ENCODE measurements around the gene ATP1B3. TPM values are rescaled to one million over a fixed set of nuclear protein-coding genes. Genes with fewer than 3 reads are reported as not detected.
A peak's percentile ranks its signal among the peaks of the same experiment; 100 is the strongest.
"Not testable (repeated sequence)": the region's sequence is repeated elsewhere in the genome, so short reads cannot be mapped to it uniquely, and the experiment has no call there.

ATP1B3 gene
- total RNA-seq, 1 experiment from 2014 or later = 54.0 TPM

- DNase-seq (ENCODE audit: low read depth) = no peak
Observed at GRCh38 chr3:141941093-141941492, 64.7 kb downstream of the ATP1B3 start.

DNA sequence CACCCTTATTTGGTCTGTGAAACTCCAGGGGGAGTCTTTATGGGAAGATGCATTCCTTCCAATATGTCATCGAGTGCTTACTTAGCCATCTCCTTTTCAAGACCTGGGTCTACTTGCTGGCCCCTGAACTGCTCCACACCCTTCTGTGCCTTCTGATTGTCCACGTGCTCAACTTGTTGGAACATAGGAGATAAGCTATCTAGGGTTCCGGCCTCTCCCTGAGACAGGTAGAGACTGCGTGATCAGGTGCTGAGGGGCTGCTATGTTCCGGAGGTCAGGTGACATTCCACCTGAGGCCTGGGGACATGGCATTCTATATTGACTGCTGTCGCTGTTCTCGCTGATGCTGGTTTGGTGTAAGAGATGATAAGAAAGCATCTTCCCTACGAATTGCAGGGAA lies 65.6 kb downstream of the ATP1B3 start:
- no peak for DNase-seq (ENCODE audit: low read depth)

- peak; percentile 50 for DNase-seq (ENCODE audit: low read depth)
Observed at GRCh38 chr3:141945726-141946485, 69.5 kb downstream of the ATP1B3 start.

DNA sequence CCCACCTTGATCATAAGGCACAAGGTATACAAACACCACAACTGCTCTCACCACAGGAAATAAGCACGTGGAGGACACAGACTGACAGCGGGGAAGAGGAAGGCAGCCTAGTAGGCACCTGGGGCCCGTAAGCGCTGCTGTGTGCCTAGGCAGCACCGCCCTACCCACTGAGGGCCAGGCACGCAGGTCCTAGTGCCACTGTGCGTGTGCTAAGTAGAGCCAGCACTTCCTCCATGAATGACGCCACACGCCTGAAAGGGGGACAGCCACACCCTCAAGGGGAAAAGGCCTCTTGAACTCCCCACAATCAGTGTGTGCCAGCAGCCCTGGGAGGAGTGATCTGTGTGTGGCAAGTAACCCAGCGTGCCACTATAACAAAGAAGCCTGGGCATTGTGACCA lies 73.0 kb downstream of the ATP1B3 start:
- DNase-seq (ENCODE audit: low read depth) = no peak

DNA sequence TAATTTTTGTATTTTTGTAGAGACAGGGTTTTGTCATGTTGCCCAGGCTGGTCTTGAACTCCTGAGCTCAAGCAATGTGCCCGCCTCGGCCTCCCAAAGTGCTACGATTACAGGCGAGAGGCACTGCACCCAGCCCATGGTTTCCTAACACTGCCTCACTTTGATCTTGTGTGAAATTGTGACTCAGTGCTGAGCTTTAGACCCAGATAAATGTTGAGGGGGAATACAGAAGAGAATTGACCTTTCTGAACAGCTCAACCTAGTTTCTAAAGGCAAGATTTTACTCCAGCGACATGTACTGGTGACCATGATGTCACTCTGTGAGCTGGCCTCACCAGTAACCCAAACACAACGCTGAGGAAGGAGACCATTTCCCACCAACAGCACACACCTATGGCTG lies 73.5 kb downstream of the ATP1B3 start:
- no peak for DNase-seq (ENCODE audit: low read depth)

GRCh38 chr3:141950572-141951493 lies 74.4 kb downstream of the ATP1B3 start:
- DNase-seq (ENCODE audit: low read depth) = no peak

DNA sequence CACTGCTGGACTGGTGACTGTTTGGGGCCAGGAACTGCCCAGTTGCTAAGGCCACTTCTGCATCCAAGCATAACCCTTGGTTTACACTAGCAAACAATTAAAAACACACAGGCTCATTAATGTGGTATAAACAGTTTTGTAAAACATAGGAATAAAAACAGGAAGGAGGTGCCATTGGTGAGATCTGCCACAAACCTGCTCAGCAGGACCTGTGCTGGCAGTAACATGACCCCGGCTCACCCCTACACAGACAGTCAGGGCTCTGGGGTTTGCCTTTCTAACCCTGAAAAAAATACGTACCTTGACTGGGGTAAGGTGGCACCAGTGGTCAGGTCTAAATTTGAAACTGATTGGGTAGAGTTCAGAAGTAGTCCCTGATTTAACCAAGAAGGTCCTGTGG lies 76.2 kb downstream of the ATP1B3 start:
- DNase-seq (ENCODE audit: low read depth) = no peak

DNA sequence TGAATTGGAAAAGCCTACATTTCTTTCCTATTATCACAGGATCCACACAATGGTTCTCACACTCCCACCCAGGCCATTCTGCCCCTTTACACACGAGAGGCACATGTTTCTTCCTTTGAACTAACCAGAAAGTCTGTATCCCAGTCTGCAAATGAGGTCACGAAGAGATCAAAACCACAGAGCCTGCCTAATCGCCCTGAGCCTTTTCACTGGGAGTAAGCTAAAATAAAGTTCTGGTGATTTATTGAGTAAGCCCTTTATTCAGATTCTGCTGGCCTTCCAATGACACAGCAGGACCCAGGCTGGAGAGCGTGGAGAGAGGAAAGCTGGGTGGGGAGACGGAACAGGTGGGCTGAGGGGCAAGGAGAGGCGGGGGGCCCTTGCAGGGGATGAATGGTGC lies 78.7 kb downstream of the ATP1B3 start:
- peak; percentile 72 for DNase-seq (ENCODE audit: low read depth)

- peak; percentile 81 for DNase-seq (ENCODE audit: low read depth)
Observed at GRCh38 chr3:141959589-141960554, 83.4 kb downstream of the ATP1B3 start.

DNA sequence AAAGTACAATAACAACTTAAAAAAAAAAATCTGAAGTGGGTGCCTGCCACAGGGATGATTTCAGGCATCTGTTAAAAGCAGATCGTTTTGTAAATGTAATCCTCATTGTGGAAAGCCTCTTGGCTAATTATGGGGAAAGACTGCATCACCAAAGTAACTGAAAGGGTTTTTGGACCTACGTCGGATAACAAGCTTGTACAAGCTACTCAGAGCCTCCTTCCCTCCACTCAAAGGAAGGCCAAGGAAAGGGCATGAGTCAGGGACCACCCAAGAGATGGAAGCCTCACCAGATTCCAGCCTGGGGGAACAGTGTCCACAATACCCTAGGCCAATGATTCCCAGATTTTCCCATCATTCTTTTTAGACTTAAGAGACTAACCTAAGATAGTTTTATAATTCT lies 84.3 kb downstream of the ATP1B3 start:
- peak; percentile 50 for DNase-seq (ENCODE audit: low read depth)

DNA sequence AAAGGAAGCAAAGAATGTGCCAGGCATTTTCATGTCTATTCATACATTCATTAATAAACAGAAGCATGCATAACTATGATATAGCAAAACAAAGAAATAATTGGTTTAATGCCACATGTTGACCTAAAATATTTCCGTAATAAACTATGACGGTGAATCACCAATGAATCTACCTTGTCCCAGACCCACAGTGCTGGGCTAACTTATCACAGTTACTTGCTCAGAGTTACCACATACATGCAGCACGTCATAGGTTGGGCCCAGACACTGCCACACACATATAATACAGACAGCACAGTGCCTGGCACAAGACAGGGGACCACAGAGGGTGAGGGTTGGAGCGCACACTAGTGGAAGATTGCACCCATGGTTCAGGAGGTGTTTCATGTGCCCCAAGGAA lies 86.9 kb downstream of the ATP1B3 start:
- no peak for DNase-seq (ENCODE audit: low read depth)

GRCh38 chr3:141965471-141965870 lies 89.0 kb downstream of the ATP1B3 start:
- DNase-seq (ENCODE audit: low read depth) = no peak

DNA sequence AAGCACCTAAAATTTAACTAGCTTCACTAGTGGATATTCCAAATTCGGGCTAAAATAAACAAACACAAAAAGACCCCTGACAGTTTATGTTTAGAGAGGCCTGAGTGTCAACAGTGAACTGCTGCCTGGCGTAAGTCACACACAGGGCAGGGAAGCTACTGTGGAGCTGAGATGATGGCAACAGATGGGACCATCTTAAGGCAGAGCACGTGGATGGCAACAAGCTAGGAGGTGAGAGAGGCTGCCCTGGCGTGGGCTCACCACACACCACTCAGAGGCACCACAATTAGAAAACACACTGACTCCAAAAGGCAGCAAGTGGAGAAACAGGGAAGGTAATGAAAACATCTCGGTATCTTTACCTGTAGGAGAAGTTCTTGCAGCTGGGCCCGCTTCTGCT lies 93.3 kb downstream of the ATP1B3 start:
- DNase-seq (ENCODE audit: low read depth) = no peak

DNA sequence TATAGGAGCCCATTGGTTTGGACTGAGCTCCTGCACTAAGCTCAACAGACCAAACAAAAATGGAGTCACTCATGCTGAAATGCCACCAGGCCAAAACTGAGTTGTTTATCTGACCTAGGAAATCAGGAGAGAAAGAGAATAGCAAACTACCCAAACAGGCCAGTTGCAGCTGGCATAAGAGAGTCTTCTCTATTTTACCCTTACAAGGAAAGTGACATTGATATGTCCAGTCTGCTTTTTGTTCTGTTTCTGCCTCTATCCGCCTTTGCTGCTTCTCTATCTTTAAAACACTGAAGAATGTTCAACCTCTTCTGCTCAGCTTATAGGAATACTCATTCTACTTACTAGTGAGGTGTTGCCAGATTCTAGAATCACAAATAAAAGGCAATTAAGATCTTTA lies 95.1 kb downstream of the ATP1B3 start:
- DNase-seq (ENCODE audit: low read depth) = no peak

DNA sequence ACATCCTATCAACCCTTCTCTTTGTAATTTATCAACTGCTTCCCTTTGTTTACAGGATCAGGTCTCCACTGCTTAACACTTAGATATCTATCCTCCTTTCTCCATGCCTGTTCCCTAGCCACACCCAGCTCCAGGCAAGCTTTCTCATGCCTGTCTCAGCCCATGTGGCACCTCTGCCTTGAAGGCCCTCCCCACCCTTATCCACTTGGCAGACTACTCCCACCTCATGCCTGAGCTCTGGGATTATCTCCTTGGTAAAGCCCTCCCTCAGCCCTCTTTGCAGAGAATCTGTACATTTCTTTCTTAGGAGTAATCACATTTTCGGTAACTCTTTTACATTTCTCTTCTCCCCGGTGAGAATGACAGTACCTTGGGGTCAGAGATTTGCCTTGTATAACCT lies 96.0 kb downstream of the ATP1B3 start:
- DNase-seq (ENCODE audit: low read depth) = no peak

GRCh38 chr3:141974777-141975176 lies 98.3 kb downstream of the ATP1B3 start:
- DNase-seq (ENCODE audit: low read depth) = not testable (repeated sequence)

Other genes starting within 250 kb of the ATP1B3 start
- gene RNF7, start 138.3 kb upstream of the ATP1B3 start, total RNA-seq (2014; rRNA removed) = 119 and 120 TPM in 2 replicates
- gene GRK7, start 113.2 kb upstream of the ATP1B3 start, total RNA-seq (2014; rRNA removed) = not detected in 2 replicates